ENCODE results near the gene ARHGEF10L.
"Not testable (repeated sequence)": the region's sequence is repeated elsewhere in the genome, so short reads cannot be mapped to it uniquely, and the experiment has no call there.

Gene ARHGEF10L

GRCh38 chr1:17539477-17540254 is at the start of gene ARHGEF10L:
Gene ARHGEF10L (plus strand): TSS chr1:17539698. CDS start chr1:17580596, 40,898 bp downstream.
- DNase-seq: no peak

GRCh38 chr1:17489768-17490417 is 49.6 kb upstream of the ARHGEF10L start:
- DNase-seq: not testable (repeated sequence)

- not testable (repeated sequence) for DNase-seq
Observed at GRCh38 chr1:17490667-17491066, 48.8 kb upstream of the ARHGEF10L start.

GRCh38 chr1:17494114-17494729 is 45.3 kb upstream of the ARHGEF10L start:
- DNase-seq: no peak

- no peak for DNase-seq
Observed at GRCh38 chr1:17496419-17496818, 43.1 kb upstream of the ARHGEF10L start.

GRCh38 chr1:17498214-17498613 is 41.3 kb upstream of the ARHGEF10L start:
- no peak for DNase-seq

GRCh38 chr1:17502326-17502778 is 37.1 kb upstream of the ARHGEF10L start:
- peak; percentile 48 for DNase-seq

- no peak for DNase-seq
Observed at GRCh38 chr1:17503146-17503545, 36.4 kb upstream of the ARHGEF10L start.

GRCh38 chr1:17507200-17507599 is 32.3 kb upstream of the ARHGEF10L start:
- DNase-seq: not testable (repeated sequence)

- DNase-seq: no peak
Observed at GRCh38 chr1:17507915-17508314, 31.6 kb upstream of the ARHGEF10L start.

GRCh38 chr1:17509363-17509762 is 30.1 kb upstream of the ARHGEF10L start:
- no peak for DNase-seq

GRCh38 chr1:17510138-17510537 is 29.4 kb upstream of the ARHGEF10L start:
- DNase-seq: no peak

GRCh38 chr1:17511188-17511587 is 28.3 kb upstream of the ARHGEF10L start:
- DNase-seq: no peak

- DNase-seq: no peak
Observed at GRCh38 chr1:17513131-17513530, 26.4 kb upstream of the ARHGEF10L start.

GRCh38 chr1:17514776-17515175 is 24.7 kb upstream of the ARHGEF10L start:
- no peak for DNase-seq

GRCh38 chr1:17515902-17516301 is 23.6 kb upstream of the ARHGEF10L start:
- no peak for DNase-seq

GRCh38 chr1:17516303-17517214 is 22.9 kb upstream of the ARHGEF10L start:
- DNase-seq: no peak

GRCh38 chr1:17520041-17520440 is 19.5 kb upstream of the ARHGEF10L start:
- no peak for DNase-seq

- DNase-seq: no peak
Observed at GRCh38 chr1:17520473-17521319, 18.8 kb upstream of the ARHGEF10L start.

GRCh38 chr1:17521946-17522612 is 17.4 kb upstream of the ARHGEF10L start:
- DNase-seq: no peak
